Activated T-cell treated with anti-CD3 and anti-CD28 coated beads for 48 hours (primary cell): ENCODE data around the gene COL5A1.
"Not testable (repeated sequence)": the region's sequence is repeated elsewhere in the genome, so short reads cannot be mapped to it uniquely, and the experiment has no call there.

Source experiments
- DNase-seq: peaks from one replicate; pipeline ENCODE4 v3.0.0-alpha.2; 2020; ENCODE audit warnings: low read depth

COL5A1 gene

GRCh38 chr9:134857451-134857850 is 215.8 kb downstream of the COL5A1 start:
- DNase-seq = not testable (repeated sequence)

GRCh38 chr9:134858051-134858841 is 216.6 kb downstream of the COL5A1 start:
- peak; percentile 41 for DNase-seq

- no peak for DNase-seq
These were observed 218.9 kb downstream of the COL5A1 start for GRCh38 chr9:134860510-134860909.

GRCh38 chr9:134861595-134862334 is 220.2 kb downstream of the COL5A1 start:
- DNase-seq = no peak

GRCh38 chr9:134863306-134863902 is 221.8 kb downstream of the COL5A1 start:
- no peak for DNase-seq

GRCh38 chr9:134863941-134864820 is 222.6 kb downstream of the COL5A1 start:
- DNase-seq = no peak

- no peak for DNase-seq
These were observed 223.2 kb downstream of the COL5A1 start for GRCh38 chr9:134864821-134865190.

- no peak for DNase-seq
These were observed 226.5 kb downstream of the COL5A1 start for GRCh38 chr9:134867917-134868750.

- DNase-seq = no peak
These were observed 227.3 kb downstream of the COL5A1 start for GRCh38 chr9:134868751-134869553.

GRCh38 chr9:134869554-134870300 is 228.1 kb downstream of the COL5A1 start:
- no peak for DNase-seq

- DNase-seq = no peak
These were observed 228.7 kb downstream of the COL5A1 start for GRCh38 chr9:134870301-134870694.

GRCh38 chr9:134870746-134871662 is 229.4 kb downstream of the COL5A1 start:
- no peak for DNase-seq

GRCh38 chr9:134871697-134872340 is 230.2 kb downstream of the COL5A1 start:
- no peak for DNase-seq

- no peak for DNase-seq
These were observed 231.1 kb downstream of the COL5A1 start for GRCh38 chr9:134872482-134873231.

GRCh38 chr9:134875371-134875770 is 233.8 kb downstream of the COL5A1 start:
- DNase-seq = no peak

GRCh38 chr9:134877541-134877940 is 235.9 kb downstream of the COL5A1 start:
- no peak for DNase-seq
